Stimulated activated CD4-positive, alpha-beta T cell treated with anti-CD3 and anti-CD28 coated beads, Interleukin-12 subunit alpha, Interleukin-12 subunit beta, amount 100 ng/mL, for 48 hours (primary cell): Measurements from ENCODE around the gene STRA8.
A peak's percentile ranks its signal among the peaks of the same experiment; 100 is the strongest.

ENCODE experiments used
- DNase-seq, 3 donors: peaks; one replicate each; pipeline ENCODE4 v3.0.0-alpha.2; 2020; ENCODE audit warnings: low read depth in 2 of 3, low spot score in 1 of 3

Gene STRA8

DNA sequence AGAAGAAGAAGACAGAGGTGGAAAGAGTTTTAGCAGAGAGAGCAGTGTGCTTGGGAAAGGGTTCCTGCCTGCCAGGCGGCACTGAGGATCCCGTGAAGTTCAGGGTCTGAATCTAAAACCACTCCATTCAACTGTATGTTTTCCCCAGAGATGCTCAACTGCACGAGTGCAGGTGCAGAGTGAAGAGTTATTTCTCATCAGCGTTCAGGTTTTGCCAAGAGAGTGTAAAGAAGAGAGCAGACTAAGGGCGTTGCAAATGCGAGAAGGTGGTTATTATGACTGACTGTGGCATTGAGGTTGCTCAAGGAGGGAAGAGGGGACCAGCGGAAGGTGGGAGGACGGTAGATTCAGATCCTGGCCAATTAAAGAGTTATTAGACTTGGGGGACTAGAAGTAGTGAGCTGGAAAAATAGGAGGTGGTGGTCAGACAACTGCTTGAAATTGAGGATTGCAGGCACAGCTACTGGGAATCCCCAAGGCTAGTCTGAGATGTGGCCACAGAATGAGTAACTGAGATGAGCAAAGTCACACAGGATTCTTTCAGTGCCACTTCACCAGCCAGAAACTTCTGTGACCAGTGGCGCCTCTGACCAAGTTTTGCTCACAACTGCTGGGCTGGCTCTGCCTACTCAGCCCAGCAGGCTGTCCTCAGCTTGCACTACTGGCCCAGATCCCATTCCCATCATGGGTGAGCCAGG lies 29.1 kb downstream of the STRA8 start:
- no peak for DNase-seq

DNA sequence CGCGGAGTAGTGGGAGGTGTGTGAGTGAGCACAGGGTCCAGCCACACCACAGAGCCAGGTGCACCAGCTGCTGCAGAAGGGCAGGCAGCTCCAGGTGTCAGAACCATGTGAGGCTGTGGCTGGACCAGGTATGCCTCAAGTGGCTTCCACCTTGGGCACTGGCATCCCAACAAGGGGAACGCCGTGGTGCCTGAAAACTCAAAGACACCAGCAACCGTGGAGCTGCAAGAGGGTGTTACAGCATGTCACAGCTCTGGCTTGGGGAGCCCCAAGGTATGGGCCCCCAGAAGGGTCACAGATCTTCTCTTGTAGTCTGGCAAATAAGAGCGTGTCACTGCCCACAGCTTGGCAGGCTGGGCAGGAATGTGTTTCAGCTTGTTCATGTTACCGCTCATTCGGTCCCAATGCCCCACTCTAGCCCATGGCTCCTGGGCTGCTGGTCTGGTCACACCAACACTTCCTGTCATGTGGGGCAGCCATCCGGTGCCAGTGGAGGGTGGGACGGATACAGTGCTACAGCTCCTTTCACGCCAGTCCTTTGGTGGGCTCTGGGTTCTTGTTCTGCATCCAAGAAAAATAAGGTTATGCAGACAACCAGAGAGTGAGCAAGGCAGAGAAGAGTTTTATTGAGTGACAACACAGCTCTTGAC lies 29.8 kb downstream of the STRA8 start:
- DNase-seq: no peak

DNA sequence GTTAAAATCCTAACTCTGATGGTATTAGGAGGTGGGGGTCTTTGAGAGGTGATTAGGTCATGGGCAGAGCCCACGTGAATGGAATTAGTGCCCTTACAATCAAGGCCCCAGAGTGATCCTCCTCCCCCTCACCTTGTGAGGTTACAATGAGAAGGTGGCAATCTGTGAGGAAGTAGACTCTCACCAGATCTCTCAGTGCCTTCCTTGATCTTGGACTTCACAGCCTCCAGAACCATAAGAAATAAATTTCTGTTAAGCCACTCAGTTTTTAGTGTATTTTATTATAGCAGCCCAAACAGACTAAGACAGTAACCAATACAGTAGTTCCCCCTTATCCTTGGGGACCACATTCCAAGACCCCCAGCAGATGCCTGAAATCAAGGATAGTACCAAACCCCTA lies 32.0 kb downstream of the STRA8 start:
- no peak for DNase-seq

DNA sequence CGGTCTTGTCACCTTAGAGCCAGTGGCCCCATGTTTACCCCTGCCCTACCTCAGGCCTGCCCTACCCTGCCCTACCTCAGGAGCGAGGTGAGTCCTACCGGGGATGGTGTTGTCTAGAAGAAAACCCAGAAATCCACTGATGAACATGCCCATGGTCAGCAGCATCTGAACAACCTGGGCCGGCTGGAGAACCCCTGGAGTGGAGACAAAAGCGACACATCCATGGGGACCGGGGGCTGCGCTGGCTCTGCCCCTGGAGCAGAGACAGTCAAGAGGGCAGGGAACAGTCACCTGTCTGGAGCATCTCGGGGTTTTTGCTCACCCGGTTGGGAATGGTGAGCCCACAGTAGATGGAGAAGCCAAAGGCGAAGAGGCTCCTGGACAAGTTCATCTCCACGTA lies 36.3 kb downstream of the STRA8 start:
- DNase-seq: no peak

DNA sequence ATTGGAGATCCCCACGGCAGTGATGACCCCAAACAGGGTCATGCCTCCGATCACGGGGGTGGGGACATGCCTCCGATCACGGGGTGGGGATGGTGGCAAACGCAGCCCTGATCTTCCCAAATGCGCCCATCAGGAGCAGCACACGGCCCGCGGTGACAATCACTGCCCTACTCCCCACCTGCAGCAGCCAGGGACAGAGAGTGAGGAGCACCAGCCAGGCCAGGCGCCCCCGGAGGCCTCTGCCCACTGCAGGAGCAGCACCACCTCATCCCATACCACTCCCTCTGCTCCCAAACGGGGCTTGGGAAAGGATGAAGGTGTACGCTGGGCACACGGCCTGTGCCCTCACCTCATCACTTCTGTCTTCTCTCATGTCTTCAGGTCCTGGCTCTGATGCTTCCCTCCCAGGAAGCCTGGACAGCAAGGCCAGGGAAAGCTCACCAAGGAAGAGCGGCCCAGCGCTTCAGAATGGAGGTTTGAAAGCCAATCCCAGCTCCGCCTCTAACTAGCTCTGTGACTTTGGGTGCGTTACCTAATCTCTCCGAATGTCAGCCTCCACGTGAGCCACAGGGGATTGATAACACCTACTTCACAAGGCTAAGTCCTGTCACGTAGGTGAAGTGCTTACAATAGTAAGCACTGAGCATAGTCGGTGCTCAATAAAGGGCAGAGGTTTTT lies 37.1 kb downstream of the STRA8 start:
- no peak for DNase-seq

DNA sequence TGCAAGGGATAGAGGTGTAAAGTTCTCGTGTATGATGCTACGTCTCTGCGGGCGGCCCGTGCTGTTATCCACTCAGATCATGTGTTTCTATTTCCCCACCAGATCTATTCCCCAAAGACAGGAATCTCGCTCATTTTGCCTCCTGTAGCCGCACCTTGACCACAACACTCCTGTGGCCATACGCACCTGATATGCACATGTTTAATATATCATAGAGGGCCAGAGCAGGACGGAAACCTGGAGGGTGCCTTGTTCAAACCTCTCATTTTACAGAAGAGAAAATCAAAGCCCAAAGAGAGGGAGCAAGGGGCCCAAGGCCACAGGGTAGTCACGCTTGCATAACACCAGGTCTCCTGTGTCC lies 37.6 kb downstream of the STRA8 start:
- no peak for DNase-seq

DNA sequence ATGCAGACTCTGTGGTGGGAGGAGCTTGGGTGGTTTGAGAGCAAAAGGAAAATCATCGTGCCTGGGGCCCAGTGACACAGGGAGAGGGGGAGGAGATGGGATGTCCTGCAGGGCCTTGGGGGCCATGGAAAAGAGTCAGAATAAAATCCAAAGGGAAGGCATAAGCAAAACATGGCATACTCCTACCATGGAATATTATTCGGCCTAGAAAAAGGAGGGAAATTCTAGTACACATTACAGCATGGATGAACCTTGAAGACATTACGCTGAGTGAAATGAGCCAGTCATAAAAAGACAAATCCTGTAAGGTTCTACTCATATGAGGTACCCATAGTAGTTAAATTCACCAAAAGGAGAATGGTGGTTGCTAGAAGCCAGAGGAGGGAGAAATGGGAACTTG lies 38.7 kb downstream of the STRA8 start:
- no peak for DNase-seq

DNA sequence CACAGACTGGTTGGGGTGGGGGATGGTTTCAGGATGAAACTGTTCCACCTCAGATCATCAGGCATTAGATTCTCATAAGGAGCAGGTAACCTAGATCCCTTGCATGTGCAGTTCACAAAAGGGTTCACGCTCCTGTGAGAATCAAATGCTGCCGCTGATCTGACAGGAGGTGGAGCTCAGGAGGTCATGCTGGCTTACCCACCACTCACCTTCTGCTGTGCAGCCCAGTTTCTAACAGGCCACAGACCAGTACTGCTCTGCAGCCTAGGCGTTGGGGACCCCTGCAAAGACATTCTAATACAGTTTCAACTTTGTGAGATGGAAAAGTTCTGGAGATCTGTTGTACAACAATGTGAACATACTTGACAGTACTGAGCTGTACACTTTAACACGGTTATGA lies 39.9 kb downstream of the STRA8 start:
- no peak for DNase-seq

DNA sequence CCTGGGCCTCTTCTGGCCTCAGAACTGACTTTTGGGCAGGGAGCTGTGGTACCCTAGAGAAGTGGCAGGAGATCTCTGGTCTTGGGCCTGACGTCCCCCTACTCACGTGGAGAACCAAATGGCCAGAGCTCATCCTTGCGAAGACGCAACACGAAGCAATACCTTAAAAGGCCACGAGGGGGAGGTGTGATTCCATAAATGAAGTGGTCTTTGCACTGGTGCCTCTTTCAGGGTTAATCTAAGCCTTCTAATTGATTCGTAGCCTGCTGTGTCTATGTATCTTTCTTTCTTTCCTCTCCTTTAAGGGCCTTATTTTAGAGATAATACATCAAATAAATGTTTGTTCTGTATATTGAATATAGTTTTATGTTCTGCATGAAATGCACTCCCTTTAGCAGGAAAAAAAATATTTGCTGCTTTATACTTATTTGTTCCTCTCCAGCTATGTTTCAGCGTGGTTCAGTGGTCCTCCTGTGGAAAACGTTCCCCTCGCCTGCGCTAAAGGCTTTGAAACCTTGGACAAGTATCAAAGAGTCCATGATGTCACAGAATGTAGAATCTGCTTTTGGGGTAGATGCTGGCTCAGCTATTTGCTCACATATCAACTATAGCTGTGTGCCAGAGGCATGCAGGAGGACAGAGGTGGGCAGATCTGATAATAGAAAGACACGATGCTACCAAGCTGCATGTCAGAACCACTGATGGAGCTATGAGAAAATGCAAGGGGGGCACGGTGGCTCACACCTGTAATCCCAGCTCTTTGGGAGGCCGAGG lies 41.0 kb downstream of the STRA8 start:
- peak; percentile 61 to 88 (median 61) for DNase-seq

DNA sequence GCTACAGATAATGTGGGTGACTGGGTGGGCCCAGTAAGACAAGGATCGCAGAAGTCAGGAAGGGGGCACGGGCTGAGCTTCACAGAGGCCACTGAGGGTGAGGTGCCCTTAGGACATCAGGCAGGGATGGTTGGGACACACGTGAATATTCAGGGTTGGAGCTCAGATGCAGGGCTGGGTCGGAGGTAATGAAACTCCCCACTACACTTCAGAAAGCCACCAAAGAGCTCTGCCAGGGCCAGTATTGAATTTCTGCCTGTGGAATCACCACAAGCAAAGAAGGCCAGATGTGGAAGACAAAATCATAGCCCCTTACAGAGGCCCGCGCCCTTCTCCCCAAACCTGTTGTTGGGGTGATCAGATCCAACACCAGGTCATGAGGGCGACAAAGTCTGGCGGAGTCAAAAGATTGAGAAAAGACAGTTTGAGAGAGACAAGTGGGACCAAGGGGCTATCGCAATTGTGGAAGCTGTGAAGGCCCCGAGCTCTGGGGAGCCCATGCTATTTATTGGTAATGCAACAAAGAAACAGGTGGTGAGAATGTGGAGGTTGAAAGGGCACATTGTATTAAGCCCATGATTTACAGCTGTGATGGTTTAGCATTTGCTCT lies 42.4 kb downstream of the STRA8 start:
- DNase-seq: no peak

DNA sequence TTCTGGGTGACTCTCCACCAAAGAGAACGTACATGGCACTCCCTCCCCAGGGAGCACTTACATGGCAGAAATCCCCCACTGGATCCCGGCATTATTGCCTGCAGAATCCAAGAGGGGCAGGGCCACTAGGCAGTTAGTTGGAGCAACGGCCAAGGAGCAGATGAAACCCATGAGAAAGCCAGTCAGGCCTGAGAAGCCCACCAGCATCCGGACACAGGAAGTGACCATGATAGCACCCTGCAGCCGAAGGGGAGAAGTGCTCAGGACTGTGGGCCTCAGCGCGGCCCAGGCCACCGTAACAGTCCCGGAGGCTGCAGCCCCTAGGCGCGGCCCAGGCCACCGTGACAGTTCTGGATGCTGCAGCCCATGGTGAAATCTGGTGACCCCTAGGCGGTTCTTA lies 43.5 kb downstream of the STRA8 start:
- DNase-seq: no peak

DNA sequence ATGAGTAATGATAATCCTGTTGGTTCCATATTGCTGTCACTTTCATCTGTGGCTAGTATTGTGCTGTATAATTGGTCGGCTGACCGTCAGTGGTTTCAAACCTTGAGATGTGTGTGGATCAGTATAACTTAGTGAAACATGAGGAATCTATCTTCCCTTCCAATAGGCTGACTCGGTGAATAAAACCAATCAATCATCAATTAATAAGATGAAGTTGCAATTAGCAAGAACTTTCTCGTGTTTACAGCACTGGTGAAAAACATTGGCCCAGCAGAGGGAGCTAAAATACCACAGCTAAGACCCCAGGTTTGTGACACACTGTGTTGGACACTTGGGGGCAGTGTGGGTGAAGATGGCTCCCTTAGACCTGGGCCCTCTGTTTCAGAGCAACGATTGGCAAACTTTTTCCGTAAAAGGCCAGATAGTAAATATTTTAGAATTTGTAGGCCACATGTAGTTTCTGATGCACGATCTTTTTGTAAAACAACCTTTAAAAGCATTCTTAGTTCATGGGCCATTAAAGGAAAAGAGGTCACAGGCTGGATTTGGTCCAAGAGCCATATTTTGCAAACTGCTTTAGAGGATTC lies 47.8 kb downstream of the STRA8 start:
- peak; percentile 65 to 84 (median 72) for DNase-seq

DNA sequence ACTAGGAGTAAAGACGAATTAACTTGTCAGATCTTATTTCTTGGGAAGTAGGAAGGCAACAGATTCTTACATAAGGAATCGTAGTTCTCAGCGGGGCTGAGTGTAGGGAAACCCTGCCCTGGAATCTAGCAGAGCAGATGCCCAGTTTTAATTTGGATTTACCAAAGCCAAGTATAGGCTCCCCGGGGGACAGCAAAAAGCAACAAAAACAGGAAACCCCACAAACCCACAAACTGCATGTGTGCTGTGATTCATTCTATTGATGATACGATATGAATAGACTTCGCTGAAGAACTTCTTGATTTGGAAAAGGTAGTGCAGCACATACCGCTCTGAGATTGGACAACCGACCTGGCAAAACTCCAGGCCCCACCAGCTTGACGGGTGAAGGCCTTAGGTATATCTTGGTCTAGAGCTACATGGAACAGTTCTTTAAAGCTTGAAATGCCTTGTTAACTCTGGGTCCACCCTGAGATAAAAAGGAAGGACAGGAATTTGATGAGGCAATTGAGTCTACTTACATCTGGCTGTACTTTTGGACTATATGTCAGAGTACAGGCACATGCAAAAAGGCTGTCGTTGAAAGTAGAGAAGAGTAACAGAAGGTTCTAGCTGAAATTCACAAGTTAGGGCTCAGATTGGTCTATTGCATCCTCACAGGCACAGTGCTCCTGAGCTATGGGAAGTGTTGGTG lies 49.1 kb downstream of the STRA8 start:
- DNase-seq: no peak

DNA sequence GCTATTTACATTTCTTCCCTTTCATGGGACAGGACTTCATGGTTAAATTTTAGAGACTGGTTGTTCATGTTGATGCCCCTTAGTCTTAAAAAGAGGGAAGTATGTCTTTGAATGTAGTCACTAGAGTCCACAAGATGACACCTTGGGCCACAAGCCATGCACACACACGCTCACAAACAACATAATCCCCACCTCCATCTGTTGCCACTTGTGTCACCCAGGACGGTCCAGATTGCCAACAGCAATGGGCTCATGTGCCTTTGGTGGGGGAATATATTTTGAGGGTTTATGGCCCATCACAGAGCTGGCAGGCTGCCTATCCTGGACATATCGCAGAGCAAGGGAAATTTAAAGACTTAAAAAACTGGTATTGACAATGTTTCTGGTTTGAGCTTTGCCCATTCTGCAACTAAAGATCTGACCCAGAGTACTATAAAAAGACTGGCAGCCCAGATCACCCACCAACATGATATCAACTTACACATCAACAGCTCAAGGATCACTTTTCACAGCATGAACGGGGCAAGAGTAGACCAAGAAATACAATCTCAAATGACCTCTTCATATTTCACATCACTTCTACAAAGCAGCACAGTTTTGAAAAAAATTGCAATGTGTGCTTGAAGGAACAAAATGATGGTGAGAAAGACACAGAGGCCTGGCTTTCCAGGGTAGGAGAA lies 50.5 kb downstream of the STRA8 start:
- DNase-seq: no peak

DNA sequence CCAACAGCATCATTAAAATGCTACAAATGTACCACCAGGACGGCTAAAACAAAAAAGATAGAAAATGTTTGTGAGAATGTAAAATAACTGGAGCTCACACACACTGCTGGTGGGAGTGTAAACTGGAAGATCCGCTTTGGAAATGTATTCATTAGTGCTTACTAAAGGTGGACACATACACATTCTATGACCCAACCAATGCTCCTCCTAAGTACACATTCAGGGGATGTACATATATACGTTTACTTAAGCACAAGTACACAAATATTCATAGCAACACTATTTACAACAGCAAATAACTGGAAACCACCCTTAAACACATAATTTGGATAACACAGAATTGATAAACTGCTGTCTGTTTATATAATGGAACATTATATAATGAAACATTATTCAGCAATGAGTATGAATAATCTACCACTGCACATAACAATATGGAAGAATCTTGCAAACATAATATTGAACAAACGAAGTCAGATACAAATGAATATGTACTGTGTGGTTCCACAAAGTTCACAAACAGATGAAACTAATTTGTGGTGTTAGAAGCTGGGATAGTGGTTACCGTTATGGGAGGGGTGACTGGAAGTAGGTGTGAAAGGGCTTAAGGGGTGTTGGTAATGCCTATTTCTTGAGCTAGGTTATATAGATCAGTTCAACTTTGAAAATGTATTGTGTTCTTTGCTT lies 52.1 kb downstream of the STRA8 start:
- no peak for DNase-seq

DNA sequence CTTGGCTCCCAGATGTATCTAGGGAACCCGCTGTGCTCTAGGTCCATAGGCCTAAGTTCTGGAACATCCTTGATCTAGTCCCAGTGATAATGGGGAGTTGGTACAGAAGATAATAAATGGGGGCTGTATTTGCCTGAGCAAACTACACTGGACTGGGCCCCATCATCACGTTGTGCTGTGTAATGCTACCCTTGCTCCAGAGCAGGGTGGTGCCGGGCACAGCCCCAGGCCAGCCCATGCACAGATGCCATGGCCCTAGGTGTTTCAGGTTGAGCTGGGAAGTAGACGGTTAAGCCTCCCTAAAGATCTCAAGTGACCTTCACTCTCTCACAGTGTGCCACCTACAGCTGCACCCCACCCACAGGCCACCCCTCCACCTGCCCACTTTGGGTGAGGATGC lies 53.2 kb downstream of the STRA8 start:
- no peak for DNase-seq

DNA sequence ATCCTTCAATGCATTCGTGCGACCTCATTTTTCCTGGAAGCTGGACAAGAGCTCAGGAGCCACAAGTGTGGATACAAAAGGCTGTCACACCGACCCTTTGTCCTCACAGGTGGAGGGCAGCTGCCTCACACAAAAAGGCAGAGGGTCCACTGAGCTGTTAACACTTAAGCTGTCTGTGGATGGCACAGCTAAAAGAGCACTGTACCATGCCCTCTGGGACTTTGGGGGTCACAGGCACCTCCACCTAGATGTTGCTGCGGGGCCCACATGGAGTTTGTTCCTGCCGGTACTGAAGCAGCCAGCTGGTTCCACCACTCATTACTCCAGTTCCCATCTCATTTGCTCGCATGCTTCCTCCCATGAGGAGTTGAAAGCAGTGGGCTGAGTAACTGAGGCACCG lies 57.0 kb downstream of the STRA8 start:
- DNase-seq: no peak

DNA sequence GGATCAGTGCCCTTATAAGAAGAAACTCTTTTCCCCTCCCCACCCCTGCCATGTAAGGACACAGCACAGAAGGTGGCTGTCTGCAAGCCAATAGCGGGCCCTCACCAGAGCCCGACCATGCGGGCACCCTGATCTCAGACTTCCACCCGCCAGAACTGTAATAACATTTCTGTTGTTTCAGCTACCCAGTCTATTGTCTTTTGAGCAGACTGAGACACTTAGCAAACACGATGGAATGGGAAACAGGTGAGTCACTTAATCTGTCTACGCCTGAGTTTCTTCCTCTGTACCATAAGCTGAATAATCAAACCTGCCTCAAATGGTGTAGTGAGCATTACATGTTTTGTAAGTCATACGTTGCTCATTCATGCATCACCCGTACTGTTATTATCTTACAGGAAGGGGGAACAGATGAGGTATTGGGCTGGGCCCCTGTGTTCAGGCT lies 58.2 kb downstream of the STRA8 start:
- no peak for DNase-seq

DNA sequence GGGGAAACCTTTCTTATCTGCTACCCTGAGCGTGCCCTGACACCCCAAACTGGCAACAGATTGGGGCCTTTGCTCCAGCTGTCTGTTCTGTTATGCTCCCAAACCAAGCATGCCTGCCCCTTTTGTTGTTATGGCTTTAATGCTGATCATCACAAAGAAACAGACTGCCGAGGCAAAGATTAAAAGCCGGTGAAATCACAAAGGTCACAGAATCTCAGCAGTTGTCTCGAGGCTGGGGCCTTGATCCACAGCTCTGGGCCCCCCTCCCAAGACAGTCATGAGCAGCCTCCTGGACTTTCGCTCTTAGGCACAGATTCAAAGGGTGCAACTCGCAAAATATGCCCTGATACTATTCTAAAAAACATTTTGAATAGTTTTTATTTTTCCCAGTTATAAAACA lies 65.6 kb downstream of the STRA8 start:
- no peak for DNase-seq
